NT2/D1 (cell line): ENCODE data around the gene LGALS7.

Experiments used
- SUZ12 ChIP-seq: IDR thresholded peaks from 2 replicates; pipeline ENCODE4 v1.6.1; 2011; ENCODE audit not compliant: insufficient read length, insufficient read depth; ENCODE audit errors: extremely low read depth
- YY1 ChIP-seq: IDR thresholded peaks from 2 replicates; pipeline ENCODE4 v1.6.1; 2011; ENCODE audit not compliant: insufficient read length, insufficient read depth
- ZNF274 ChIP-seq: IDR thresholded peaks from 2 replicates; pipeline ENCODE4 v1.6.1; 2011; ENCODE audit warnings: mild to moderate bottlenecking, low read depth, low read length

DNA sequence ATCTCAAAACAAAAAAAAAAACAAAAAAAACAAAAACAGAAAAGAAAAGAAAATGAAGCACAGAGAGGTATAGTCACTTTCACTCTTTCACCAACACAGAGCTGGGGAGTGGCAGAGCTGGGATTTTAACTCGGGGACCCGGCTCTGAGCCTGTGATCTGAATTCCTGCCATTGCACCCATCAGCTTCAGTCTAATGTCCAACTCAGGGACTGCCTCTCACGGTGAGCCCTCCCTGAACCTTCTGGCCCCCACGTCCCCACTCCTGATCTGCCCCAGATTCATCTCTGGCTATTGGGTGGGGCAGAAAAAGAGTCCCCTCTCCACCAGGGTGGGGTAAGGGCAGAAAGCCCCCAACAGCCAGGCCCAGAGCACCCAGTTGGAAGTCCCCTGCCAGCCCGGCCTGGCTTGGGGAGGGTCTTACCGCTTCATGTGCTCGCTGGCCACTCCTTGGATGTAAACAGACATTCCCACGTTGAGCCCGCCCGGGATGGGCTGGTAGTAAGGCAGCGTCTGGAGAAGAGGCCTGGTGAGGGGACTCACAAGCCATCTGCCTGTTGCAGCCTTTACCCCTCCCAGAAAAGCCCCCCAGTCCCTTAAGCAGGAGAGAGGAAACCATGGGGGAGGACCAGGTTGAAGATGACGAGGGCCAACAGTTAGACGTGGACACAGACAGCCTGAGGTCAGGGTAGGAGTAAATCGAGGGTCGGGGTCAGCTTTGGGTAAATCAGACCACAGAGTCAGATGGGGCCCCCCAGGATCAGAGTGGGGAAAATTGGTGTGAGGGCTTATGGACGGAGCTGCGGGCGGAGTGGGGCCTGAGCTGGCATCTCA is 38.9 kb upstream of the LGALS7 start:
- no peak for TF ChIP-seq ZNF274
- no peak for TF ChIP-seq YY1
- no peak for TF ChIP-seq SUZ12
